HFF-Myc (cell line): Measurements from ENCODE around the gene PRKCQ.

Experiments used
- DNase-seq: peaks from one replicate; pipeline ENCODE4 v3.0.0-alpha.2; 2011; ENCODE audit warnings: low read depth; ENCODE audit errors: extremely low read depth
- H3K4me3 ChIP-seq: replicated peaks from 2 replicates; pipeline ENCODE4 v1.5.1; 2011; ENCODE audit warnings: low read depth, mild to moderate bottlenecking, control low read depth, low read length
- CTCF ChIP-seq: IDR thresholded peaks from 2 replicates; pipeline ENCODE4 v1.5.1; 2012; ENCODE audit warnings: mild to moderate bottlenecking, low read depth, low read length, control low read depth; ENCODE audit errors: missing control alignments

Gene PRKCQ

GRCh38 chr10:6563075-6563474 lies 17.0 kb downstream of the PRKCQ start:
- no peak overlapping the region for H3K4me3 ChIP-seq
- TF ChIP-seq CTCF = no peak
- no peak for DNase-seq

GRCh38 chr10:6562221-6562620 lies 17.9 kb downstream of the PRKCQ start:
- DNase-seq = no peak
- TF ChIP-seq CTCF = no peak
- no peak overlapping the region for H3K4me3 ChIP-seq

GRCh38 chr10:6561552-6561951 lies 18.5 kb downstream of the PRKCQ start:
- no peak overlapping the region for H3K4me3 ChIP-seq
- no peak for DNase-seq
- TF ChIP-seq CTCF = no peak

GRCh38 chr10:6558759-6559461 lies 21.2 kb downstream of the PRKCQ start:
- no peak for TF ChIP-seq CTCF
- no peak for DNase-seq
- H3K4me3 ChIP-seq = no peak overlapping the region

- TF ChIP-seq CTCF = no peak
- DNase-seq = no peak
- H3K4me3 ChIP-seq = no peak overlapping the region
Observed at GRCh38 chr10:6558272-6558671, 21.8 kb downstream of the PRKCQ start.

- no peak for TF ChIP-seq CTCF
- no peak overlapping the region for H3K4me3 ChIP-seq
- no peak for DNase-seq
Observed at GRCh38 chr10:6553937-6554336, 26.1 kb downstream of the PRKCQ start.
